Adrenal gland (tissue), 12 donors: ENCODE data around the gene TMEM151B. TPM values are rescaled to one million over a fixed set of nuclear protein-coding genes. Genes with fewer than 3 reads are reported as not detected.

ENCODE experiments used
- DNase-seq, 7 donors: peaks; one replicate each; pipeline ENCODE4 v3.0.0-alpha.2; 2019 to 2020
- H3K27ac ChIP-seq, 5 donors: fragments of 200-600 bp; sonication (generic) in 4 of 5; 1 replicate in 3 of 5; 2 replicates in 2 of 5; pipeline versions ENCODE4 v1.5.1 to v1.8.0; 2016 to 2020; ENCODE audit warnings: mild to moderate bottlenecking in 1 of 5
- H3K27me3 ChIP-seq: fragments of 200-600 bp; 2 replicates; pipeline ENCODE4 v1.8.0; 2021
- H3K36me3 ChIP-seq, 2 donors: fragments of 200-600 bp; replicated peaks in 1 of 2; 1 replicate in 1 of 2; 2 replicates in 1 of 2; pipeline versions ENCODE4 v1.5.1 to v1.8.0; 2018 to 2022
- H3K4me1 ChIP-seq, 2 donors: fragments of 200-600 bp; replicated peaks in 1 of 2; 1 replicate in 1 of 2; 2 replicates in 1 of 2; pipeline versions ENCODE4 v1.5.1 to v1.8.0; 2018 to 2021
- H3K4me3 ChIP-seq, 4 donors: fragments of 200-600 bp; sonication (generic) in 3 of 4; one replicate each; pipeline ENCODE4 v1.5.1; 2016 to 2018
- H3K9me3 ChIP-seq, 3 donors: fragments of 200-600 bp; sonication (generic) in 1 of 3; replicated peaks in 1 of 3; 1 replicate in 2 of 3; 2 replicates in 1 of 3; pipeline versions ENCODE4 v1.5.1 to v1.8.0; 2016 to 2021
- POLR2A ChIP-seq, 2 donors: fragments of 450-650 bp; IDR thresholded peaks; one replicate each; pipeline ENCODE4 v1.6.1; 2017; ENCODE audit warnings: antibody characterized with exemption in 2 of 2, mild to moderate bottlenecking in 2 of 2, moderate library complexity in 1 of 2
- WGBS, 4 donors: extraction: QIAGEN DNeasy Blood & Tissue Kit in 2 of 4; methylation state at CpG; one replicate each; pipeline versions ENCODE4 v1.1.5 to v1.1.7; 2013 to 2017; 5-methylcytosine and 5-hydroxymethylcytosine counted together
- intact Hi-C, 2 donors: fragments of 100-400 bp; cut with DNase I; formaldehyde crosslinking; loops; one replicate each; pipeline versions ENCODE4 v1.14.1 to v1.15.0; 2022 to 2023
- polyA plus RNA-seq, 3 donors: library from polyadenylated mRNA; stranded (reverse); fragments of 200-250 nt in 2 of 3; fragments of 350-450 nt in 1 of 3; fragmentation: Illumina TruSeq in 1 of 3; extraction: RNeasy Lipid Tissue Mini Kit (QIAGEN cat#74804) in 1 of 3; gene quantifications; one replicate each; pipeline ENCODE4 v1.2.3, GENCODE V29; 2013 to 2014
- total RNA-seq, 9 donors: library from RNA; depleted of rRNA in 4 of 9; stranded (reverse); fragments of >200 nt in 4 of 9; fragments of 120-200 nt in 1 of 9; fragmentation: NEBNext Ultra II Directional in 1 of 9; extraction: Animal tissue kit (Norgen Biotek cat#: 25700) in 1 of 9; gene quantifications; one replicate each; pipeline versions ENCODE4 v1.1.0 to v1.2.4, GENCODE V29; 2013 to 2023
- TF ChIP-seq, protein P1 (sequence below), 6 experiments: fragments of 450-650 bp in 4 of 6; fragments of 200-600 bp in 2 of 6; sonication (generic) in 1 of 6; IDR thresholded peaks; 1 replicate in 5 of 6; 2 replicates in 1 of 6; pipeline versions ENCODE4 v1.5.1 to v1.8.0; 2016 to 2021; ENCODE audit warnings: antibody characterized with exemption in 6 of 6, mild to moderate bottlenecking in 2 of 6, moderate library complexity in 1 of 6
- donor health status: healthy with polysubstance abuse.
- donor health status: Bipolar disorder and iron deficiency.
- donor health status: DM: yes; HTN: yes; CAD: no.
- donor health status: DM: no; HTN: no; CAD: no.
- donor health status: DM: no; HTN: no; CAD: no.
- donor health status: DM: yes; HTN: yes; CAD: no.

TMEM151B gene
- total and polyA plus RNA-seq, 12 donors = 0.07 to 3.9 (median 0.79) TPM; not detected in 2

DNA sequence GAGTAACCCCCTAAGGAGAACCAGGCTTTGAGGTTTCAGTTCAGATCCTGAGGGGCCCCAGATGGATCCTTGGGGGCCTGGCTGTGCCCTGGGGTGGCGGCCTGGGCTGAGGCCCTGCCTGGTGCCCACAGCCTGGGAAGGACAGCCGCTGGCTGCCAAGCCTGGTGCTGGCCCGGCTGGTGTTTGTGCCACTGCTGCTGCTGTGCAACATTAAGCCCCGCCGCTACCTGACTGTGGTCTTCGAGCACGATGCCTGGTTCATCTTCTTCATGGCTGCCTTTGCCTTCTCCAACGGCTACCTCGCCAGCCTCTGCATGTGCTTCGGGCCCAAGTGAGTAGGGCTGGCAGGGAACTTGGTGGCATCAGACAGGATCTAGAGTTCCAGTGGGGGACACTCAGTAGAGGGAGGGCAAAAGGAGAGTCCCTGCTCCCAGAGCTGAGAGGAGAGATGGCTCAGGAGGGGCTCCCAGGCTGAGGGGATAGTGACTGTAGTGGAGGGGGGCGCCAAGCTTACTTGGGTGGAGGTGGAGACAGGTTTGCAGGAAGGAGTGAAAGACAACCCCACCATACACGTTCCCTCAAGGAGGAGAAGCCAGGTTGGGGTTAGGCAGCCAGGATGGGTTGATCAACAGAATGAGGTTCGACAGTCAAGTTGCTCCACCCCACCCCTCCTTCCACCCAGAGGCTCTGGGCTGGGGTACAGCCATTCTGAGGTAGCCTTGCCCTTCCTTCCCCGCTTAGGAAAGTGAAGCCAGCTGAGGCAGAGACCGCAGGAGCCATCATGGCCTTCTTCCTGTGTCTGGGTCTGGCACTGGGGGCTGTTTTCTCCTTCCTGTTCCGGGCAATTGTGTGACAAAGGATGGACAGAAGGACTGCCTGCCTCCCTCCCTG is 37.3 kb upstream of the TMEM151B start:
- Histone ChIP-seq H3K36me3 (peaks cover 0 to 36% of the 10 kb centered on the region in 2 donors), H3K4me1 (peaks cover 46 to 67% of the 10 kb centered on the region in 2 donors), H3K27me3 (no peaks in the 10 kb centered on the region), H3K9me3 (no peaks in the 10 kb centered on the region), H3K4me3 (no peak overlapping the region), H3K27ac (peak overlapping the region in 4 of 5 donors; percentile 59 to 98 (median 76))
- intact Hi-C loops = loop anchor here (5.0 to 10.0 kb wide), 3 partner anchors 61 to 138 kb away; no protein-coding TSS in a partner anchor
- peak in 1 of 7 donors; percentile 21 for DNase-seq
- TF ChIP-seq, protein P1, sequence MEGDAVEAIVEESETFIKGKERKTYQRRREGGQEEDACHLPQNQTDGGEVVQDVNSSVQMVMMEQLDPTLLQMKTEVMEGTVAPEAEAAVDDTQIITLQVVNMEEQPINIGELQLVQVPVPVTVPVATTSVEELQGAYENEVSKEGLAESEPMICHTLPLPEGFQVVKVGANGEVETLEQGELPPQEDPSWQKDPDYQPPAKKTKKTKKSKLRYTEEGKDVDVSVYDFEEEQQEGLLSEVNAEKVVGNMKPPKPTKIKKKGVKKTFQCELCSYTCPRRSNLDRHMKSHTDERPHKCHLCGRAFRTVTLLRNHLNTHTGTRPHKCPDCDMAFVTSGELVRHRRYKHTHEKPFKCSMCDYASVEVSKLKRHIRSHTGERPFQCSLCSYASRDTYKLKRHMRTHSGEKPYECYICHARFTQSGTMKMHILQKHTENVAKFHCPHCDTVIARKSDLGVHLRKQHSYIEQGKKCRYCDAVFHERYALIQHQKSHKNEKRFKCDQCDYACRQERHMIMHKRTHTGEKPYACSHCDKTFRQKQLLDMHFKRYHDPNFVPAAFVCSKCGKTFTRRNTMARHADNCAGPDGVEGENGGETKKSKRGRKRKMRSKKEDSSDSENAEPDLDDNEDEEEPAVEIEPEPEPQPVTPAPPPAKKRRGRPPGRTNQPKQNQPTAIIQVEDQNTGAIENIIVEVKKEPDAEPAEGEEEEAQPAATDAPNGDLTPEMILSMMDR (IDR thresholded peaks at IDR 0.05) = no peak
- no peak for TF ChIP-seq POLR2A (IDR thresholded peaks at IDR 0.05)
- 77 to 89% (median 85%) methylated on average over 9 to 16 of the region's 16 CpGs for WGBS, 4 donors

DNA sequence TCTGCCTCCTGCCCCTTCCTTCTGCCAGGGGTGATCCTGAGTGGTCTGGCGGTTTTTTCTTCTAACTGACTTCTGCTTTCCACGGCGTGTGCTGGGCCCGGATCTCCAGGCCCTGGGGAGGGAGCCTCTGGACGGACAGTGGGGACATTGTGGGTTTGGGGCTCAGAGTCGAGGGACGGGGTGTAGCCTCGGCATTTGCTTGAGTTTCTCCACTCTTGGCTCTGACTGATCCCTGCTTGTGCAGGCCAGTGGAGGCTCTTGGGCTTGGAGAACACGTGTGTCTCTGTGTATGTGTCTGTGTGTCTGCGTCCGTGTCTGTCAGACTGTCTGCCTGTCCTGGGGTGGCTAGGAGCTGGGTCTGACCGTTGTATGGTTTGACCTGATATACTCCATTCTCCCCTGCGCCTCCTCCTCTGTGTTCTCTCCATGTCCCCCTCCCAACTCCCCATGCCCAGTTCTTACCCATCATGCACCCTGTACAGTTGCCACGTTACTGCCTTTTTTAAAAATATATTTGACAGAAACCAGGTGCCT is 36.6 kb upstream of the TMEM151B start:
- H3K4me3 ChIP-seq = no peak overlapping the region
- intact Hi-C loops = loop anchor here (5.0 to 10.0 kb wide), 3 partner anchors 61 to 139 kb away; no protein-coding TSS in a partner anchor
- no peak for TF ChIP-seq POLR2A (IDR thresholded peaks at IDR 0.05)
- TF ChIP-seq, protein P1 (IDR thresholded peaks at IDR 0.05) = no peak
- H3K9me3 ChIP-seq = no peaks in the 10 kb centered on the region
- peak in 5 of 7 donors; percentile 16 to 62 (median 33) for DNase-seq
- H3K27ac ChIP-seq = peak overlapping the region in 4 of 5 donors; percentile 59 to 98 (median 76)
- H3K4me1 ChIP-seq = peaks cover 42 to 60% of the 10 kb centered on the region in 2 donors
- peaks cover 0 to 36% of the 10 kb centered on the region in 2 donors for H3K36me3 ChIP-seq
- WGBS, 4 donors = 48 to 56% (median 54%) methylated on average over 5 to 14 of the region's 14 CpGs
- no peaks in the 10 kb centered on the region for H3K27me3 ChIP-seq

DNA sequence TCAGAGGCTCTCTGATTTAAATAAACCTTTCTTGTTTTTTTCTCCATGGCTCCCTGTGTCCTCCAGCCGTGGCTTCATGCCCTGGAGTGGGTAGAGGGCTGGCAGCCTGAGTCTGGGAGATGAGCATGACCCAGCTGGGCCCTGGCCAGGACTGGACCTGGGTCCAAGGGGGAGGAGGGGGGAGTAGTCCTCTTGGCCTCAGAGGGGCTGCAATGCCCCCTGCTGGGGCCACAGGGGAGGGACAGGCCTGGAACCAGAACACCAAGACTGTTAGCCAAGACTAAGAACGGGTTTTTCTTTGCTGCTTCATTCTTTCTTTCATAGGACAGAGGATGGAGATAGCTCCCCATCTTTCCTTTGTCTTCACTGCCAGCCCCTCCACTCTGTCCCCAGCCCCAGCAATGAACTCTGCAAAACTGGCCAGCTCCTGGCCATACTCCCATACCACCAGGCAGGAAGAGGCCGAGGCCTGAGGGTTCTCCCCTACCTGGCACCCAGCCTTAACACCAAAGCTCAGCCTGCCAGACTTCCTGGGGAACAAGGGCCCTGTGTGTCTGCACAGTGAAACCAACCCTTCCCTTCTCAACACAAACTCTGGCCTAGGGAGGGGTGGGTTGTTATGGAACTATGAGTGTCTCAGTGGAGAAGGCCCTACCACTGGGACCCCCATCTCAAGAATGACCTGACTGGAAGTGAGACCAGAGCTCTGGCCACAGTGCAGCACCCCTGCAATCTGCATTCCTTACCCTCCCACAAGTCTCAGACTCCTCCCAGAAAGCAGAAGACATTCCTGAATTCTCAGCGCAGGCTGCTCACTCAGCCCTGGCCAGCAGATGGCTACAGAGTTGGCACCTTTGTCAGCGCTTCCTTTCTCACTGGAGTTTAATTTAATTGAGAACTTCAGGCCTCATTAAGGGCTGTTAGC is 35.9 kb upstream of the TMEM151B start:
- intact Hi-C loops = loop anchor here (5.0 to 10.0 kb wide), 3 partner anchors 62 to 140 kb away; no protein-coding TSS in a partner anchor
- peak overlapping the region in 4 of 5 donors; percentile 59 to 98 (median 76) for H3K27ac ChIP-seq
- DNase-seq = peak; percentile 91 to 96 (median 94)
- no peaks in the 10 kb centered on the region for H3K27me3 ChIP-seq
- TF ChIP-seq, protein P1 (IDR thresholded peaks at IDR 0.05) = peak; percentile 42 to 91 (median 81)
- TF ChIP-seq POLR2A (IDR thresholded peaks at IDR 0.05) = no peak
- WGBS, 4 donors = 20 to 29% (median 22%) methylated on average over 5 of the region's 5 CpGs
- H3K4me3 ChIP-seq = no peak overlapping the region
- H3K36me3 ChIP-seq = peaks cover 0 to 35% of the 10 kb centered on the region in 2 donors
- H3K9me3 ChIP-seq = no peaks in the 10 kb centered on the region
- peaks cover 35 to 53% of the 10 kb centered on the region in 2 donors for H3K4me1 ChIP-seq
